ENCODE results near the gene NFATC1. TPM values are rescaled to one million over a fixed set of nuclear protein-coding genes. Genes with fewer than 3 reads are reported as not detected.

NFATC1 gene
- total RNA-seq, 1 donor from 2014 or later, result 0.53 TPM

DNA sequence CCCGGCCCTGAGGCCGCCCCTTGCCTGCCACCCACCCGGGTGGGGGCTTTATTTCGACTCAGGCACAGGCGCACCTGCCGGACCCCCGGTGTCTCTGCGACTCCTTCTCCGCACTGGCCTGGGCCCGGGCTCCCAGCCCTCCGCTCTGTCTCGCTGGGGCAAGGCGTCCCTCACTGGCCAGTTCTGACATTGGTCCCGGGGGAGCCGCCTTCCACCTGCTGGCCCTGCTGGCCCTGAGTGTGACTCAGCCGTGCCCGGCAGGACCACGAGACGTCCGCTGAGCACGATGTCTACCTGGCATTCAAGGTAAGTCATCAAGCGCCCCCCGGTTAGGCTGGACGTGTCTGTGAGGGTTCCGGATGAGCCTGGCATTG is 152.3 kb downstream of the NFATC1 start:
- Histone ChIP-seq H3K27me3 (ENCODE audit: control insufficient read depth, insufficient read depth, low read length) (no peaks in the 10 kb centered on the region), H3K4me3 (ENCODE audit: low read depth, low read length) (no peak overlapping the region), H3K36me3 (ENCODE audit: control insufficient read depth, insufficient read depth, low read length) (no peaks in the 10 kb centered on the region)
- TF ChIP-seq, protein P1, sequence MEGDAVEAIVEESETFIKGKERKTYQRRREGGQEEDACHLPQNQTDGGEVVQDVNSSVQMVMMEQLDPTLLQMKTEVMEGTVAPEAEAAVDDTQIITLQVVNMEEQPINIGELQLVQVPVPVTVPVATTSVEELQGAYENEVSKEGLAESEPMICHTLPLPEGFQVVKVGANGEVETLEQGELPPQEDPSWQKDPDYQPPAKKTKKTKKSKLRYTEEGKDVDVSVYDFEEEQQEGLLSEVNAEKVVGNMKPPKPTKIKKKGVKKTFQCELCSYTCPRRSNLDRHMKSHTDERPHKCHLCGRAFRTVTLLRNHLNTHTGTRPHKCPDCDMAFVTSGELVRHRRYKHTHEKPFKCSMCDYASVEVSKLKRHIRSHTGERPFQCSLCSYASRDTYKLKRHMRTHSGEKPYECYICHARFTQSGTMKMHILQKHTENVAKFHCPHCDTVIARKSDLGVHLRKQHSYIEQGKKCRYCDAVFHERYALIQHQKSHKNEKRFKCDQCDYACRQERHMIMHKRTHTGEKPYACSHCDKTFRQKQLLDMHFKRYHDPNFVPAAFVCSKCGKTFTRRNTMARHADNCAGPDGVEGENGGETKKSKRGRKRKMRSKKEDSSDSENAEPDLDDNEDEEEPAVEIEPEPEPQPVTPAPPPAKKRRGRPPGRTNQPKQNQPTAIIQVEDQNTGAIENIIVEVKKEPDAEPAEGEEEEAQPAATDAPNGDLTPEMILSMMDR (IDR thresholded peaks at IDR 0.05; ENCODE audit: insufficient read depth, low read length, severe bottlenecking), result no peak
- no peak for FAIRE-seq
- no peak for DNase-seq (ENCODE audit: low read depth)

DNA sequence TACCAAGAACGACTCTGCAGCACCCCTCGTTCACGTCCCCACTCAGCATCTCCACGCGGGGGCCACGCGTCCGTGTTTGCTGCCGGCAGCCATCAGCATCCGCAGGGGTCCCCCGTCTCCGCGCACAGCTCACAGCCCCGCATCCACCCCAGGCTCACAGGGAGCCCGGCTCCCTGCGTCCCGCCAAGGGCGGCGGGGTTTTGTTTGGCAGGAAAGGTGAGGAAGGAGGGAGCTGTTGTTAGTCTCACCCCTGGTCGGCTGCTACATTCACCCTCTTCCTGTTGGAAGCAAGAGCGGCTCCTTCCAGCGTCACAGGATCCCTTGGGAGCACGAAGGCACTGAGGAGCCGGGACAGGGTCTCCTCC is 152.9 kb downstream of the NFATC1 start:
- Histone ChIP-seq H3K4me3 (ENCODE audit: low read depth, low read length) (no peak overlapping the region), H3K27me3 (ENCODE audit: control insufficient read depth, insufficient read depth, low read length) (no peaks in the 10 kb centered on the region), H3K36me3 (ENCODE audit: control insufficient read depth, insufficient read depth, low read length) (no peaks in the 10 kb centered on the region)
- no peak for FAIRE-seq
- TF ChIP-seq, protein P1 (IDR thresholded peaks at IDR 0.05; ENCODE audit: insufficient read depth, low read length, severe bottlenecking), result no peak
- DNase-seq (ENCODE audit: low read depth), result no peak

DNA sequence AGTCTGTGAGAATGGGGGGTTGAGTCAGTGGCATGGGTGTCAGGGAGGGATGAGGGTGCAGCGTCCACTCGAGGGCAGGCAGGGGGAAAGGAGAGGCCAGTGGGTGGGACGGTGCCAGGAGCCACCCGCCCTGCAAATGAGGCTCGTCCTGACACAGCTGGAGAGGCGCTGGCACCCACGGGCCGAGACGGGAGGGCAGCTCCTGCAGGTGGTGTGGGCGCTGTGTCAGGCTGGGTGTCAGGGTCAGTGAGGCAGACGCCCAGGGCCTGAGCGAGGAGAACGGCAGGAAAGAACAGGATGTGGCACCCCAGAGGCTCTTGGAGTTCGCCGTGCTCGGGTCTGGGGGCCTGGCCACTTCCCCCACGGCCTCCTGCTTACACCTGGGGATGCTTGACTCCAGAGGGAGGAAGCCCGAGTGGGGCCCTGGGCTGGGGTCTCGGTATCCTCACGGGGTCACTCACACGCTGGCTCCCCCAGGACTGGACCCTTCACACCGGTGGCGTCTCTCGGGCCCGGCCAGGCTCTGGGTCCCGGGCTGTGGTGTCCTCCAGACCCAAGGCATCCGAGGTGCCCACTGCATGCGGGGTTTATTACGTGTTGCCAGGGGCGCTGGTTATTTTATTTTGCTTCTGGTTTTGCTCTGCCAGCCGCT is 153.4 kb downstream of the NFATC1 start:
- TF ChIP-seq, protein P1 (IDR thresholded peaks at IDR 0.05; ENCODE audit: insufficient read depth, low read length, severe bottlenecking), result no peak
- no peak for FAIRE-seq

DNA sequence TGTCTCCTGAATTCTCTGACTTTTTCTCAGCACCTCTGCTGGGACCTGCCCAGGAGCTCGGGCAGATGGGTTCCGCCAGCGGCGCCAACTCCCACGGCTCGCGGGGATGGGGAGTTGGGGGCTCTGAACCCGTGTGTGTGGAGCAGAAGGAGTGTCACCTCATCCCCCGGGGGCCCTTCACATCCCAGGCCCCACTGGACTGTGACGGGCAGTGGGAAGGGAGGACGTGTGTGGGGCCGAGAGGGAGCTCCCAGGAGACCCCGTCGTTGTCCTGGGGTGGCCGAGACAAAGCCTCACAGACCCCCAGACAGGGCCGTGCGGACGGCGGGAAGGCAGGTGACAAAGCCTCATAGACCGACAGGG is 153.9 kb downstream of the NFATC1 start:
- FAIRE-seq (no peak), DNase-seq (ENCODE audit: low read depth) (no peak)
- TF ChIP-seq, protein P1 (IDR thresholded peaks at IDR 0.05; ENCODE audit: insufficient read depth, low read length, severe bottlenecking), result no peak
- Histone ChIP-seq H3K27me3 (ENCODE audit: control insufficient read depth, insufficient read depth, low read length) (no peaks in the 10 kb centered on the region), H3K36me3 (ENCODE audit: control insufficient read depth, insufficient read depth, low read length) (no peaks in the 10 kb centered on the region), H3K4me3 (ENCODE audit: low read depth, low read length) (no peak overlapping the region)

More for the DNA sequence above, 153.4 kb downstream of the NFATC1 start:
- H3K4me3 ChIP-seq (ENCODE audit: low read depth, low read length), result no peak overlapping the region
- no peaks in the 10 kb centered on the region for H3K36me3 ChIP-seq (ENCODE audit: control insufficient read depth, insufficient read depth, low read length)
- no peaks in the 10 kb centered on the region for H3K27me3 ChIP-seq (ENCODE audit: control insufficient read depth, insufficient read depth, low read length)
- no peak for DNase-seq (ENCODE audit: low read depth)

DNA sequence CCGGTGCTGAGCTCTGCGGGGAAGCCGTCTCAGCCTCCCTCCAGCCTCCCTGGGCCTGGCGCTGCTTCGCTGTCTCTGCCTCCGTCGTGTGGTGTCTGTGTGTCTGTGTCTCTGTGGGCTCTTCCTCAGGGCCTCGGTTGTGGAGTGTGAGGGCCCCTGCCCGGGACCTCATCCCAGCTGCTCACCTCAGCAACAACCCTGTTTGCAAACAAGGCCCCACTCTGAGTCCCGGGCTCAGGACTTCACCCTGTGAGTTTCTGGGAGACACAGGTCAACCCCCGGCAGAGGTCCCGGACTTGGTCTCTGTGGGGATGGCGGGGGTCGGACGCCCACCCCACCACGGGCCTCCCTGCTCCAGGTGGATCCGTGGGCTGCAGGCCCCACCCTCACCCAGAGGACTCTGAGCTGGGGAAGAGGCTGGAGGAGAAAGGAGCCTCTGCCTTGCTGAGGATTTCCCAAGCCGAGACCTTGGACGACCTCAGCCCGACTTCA is 156.5 kb downstream of the NFATC1 start:
- DNase-seq (ENCODE audit: low read depth) (no peak), FAIRE-seq (no peak)
- H3K4me3 ChIP-seq (ENCODE audit: low read depth, low read length), result no peak overlapping the region
- no peaks in the 10 kb centered on the region for H3K36me3 ChIP-seq (ENCODE audit: control insufficient read depth, insufficient read depth, low read length)
- no peaks in the 10 kb centered on the region for H3K27me3 ChIP-seq (ENCODE audit: control insufficient read depth, insufficient read depth, low read length)
- TF ChIP-seq, protein P1 (IDR thresholded peaks at IDR 0.05; ENCODE audit: insufficient read depth, low read length, severe bottlenecking), result no peak

DNA sequence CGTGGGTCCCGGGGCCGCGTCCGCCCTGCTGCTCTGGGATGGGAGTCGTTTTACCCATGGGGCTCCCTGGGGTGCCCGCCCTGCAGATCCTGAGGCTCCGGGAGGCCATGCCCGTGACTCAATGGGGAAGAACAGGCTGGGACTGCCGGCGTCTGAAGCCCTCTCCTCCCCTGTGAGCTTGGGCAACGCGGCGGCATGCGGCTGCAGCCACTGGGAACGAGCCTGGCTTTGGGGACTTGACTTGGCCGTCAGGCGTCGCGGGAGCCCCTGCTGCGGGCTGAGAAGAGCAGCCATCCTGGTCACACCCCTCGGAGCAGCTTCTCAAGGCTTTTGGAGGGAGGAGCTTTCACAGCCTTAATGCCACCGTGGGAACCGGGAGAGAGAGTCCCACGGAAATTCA is 157.0 kb downstream of the NFATC1 start:
- no peak for DNase-seq (ENCODE audit: low read depth)
- TF ChIP-seq, protein P1 (IDR thresholded peaks at IDR 0.05; ENCODE audit: insufficient read depth, low read length, severe bottlenecking), result no peak
- Histone ChIP-seq H3K27me3 (ENCODE audit: control insufficient read depth, insufficient read depth, low read length) (no peaks in the 10 kb centered on the region), H3K4me3 (ENCODE audit: low read depth, low read length) (no peak overlapping the region), H3K36me3 (ENCODE audit: control insufficient read depth, insufficient read depth, low read length) (no peaks in the 10 kb centered on the region)
- FAIRE-seq, result no peak
